ENCODE measurements around the gene EFEMP2.

- no peak for TF ChIP-seq ZNF70 (CRISPR knock-in tag; IDR thresholded peaks at IDR 0.05)
- no peak for TF ChIP-seq SNAI2 (CRISPR knock-in tag; IDR thresholded peaks at IDR 0.05)
- no peak for TF ChIP-seq ESRRG (CRISPR knock-in tag; IDR thresholded peaks at IDR 0.05)
- no peak for TF ChIP-seq PATZ1 (CRISPR knock-in tag; IDR thresholded peaks at IDR 0.05; ENCODE audit: borderline replicate concordance)
- TF ChIP-seq ISL1 (CRISPR knock-in tag; IDR thresholded peaks at IDR 0.05), result no peak
- no peak for TF ChIP-seq ZFP3 (CRISPR knock-in tag; IDR thresholded peaks at IDR 0.05)
- TF ChIP-seq RARB (CRISPR knock-in tag; IDR thresholded peaks at IDR 0.05), result no peak
- no peak for TF ChIP-seq ZFP30 (CRISPR knock-in tag; IDR thresholded peaks at IDR 0.05)
- no peak for TF ChIP-seq TOX (CRISPR knock-in tag; IDR thresholded peaks at IDR 0.05; ENCODE audit: borderline replicate concordance)
These were observed 40.2 kb upstream of the EFEMP2 start for GRCh38 chr11:65912845-65913244.
